GM19351 (cell line): ENCODE data around the gene ZNF410.
"Not testable (repeated sequence)": the region's sequence is repeated elsewhere in the genome, so short reads cannot be mapped to it uniquely, and the experiment has no call there.

Source experiments
- ATAC-seq: cut with Tn5 transposase; IDR thresholded peaks from one replicate; pipeline ENCODE4 v1.9.1; 2021; ENCODE audit warnings: mild to moderate bottlenecking, moderate library complexity; ENCODE audit not compliant: unreplicated experiment

ZNF410 gene

DNA sequence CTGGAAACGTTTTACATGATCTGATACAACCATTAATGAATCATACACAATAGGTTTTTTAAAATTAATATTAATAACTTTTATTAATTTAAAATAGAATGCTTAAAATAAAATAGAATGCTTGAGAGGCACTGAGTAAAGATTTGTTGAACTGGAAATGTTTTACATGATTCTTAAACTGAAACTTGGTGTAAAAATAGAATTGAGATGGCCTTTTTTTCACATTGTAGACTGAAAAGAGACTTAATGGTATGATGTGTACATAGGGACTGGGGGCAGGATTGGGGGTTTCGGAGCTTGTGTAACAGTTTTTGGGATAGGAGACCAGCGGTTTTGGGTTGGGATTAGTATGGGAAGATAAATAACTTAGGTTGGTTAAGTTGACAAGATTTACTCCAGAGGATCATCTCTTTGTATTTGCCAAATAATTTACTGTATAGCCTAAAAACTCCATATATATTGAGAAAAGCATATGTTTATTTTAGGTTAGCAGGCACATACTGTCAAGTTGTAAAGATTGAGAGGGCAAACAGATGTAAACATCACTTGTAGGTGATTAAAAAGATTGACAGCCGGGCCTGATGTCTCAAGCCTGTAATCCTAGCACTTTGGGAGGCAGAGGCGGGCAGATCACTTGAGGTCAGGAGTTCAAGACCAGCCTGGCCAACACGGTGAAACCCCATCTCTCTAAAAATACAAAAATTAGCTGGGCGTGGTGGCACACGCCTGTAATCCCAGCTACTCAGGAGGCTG lies 2.0 kb upstream of the ZNF410 start:
- ATAC-seq = no peak

DNA sequence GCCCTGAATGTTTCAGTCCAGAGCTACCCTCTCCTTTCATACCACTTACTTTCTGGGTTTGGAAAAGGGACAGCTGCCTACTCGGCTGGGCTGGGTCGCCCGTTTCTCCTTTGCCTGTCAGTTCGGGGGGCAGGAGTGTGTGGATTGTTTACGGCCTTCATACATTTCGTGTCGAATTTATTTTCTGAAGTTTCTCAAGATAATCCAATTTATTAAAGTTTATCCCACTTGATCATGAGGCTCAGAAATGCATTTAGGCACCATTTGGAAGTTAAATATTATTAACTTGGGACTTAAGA lies 608 bp downstream of the ZNF410 start:
- ATAC-seq = no peak

DNA sequence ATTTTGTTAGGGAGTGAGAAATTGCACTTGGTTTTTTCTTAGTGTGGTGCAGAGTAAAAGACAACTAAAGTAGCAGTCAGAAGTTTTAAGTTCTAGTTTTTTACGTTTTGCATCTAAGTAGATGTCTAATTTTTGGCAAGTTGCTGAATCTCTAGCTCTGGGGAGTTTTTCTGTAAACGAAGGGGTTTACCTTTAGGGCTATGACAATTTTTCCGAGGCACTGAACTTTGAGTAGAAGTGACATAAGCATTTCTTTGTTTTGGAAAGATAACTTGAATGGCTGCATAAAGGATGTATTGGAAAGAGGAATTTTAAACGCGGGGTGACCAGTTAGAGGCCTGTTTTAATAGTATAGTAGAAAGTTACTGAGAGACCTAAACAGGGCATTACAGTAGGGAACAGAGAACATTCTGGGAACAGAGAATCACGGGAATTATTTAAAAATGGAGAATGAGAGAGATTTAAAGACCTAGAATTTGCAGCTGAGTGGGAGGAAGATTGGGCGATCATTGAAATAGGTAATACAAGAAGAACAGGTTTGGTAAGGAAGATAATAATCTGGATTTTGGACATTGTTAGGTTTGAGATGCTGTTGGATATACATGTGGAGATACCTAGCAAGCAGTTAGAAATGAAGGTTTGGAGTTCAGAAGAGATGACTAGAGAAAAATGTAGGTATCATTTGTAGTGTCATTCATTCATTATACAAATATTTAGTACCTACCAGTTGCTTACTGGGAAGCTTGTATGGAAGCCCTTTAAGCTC lies 1.2 kb downstream of the ZNF410 start:
- ATAC-seq = no peak

DNA sequence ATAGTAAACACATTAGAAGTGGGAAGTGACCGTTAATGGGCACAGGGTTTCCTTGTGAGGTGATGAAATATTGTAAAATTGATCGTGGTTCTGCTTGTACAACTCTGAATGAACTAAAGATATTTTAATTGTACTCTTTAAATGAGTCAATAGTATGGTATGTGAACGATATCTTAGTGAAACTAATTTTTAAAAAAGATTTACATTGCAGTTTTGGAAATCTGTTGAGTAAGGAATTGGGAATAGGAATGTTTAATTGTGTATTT lies 1.7 kb downstream of the ZNF410 start:
- ATAC-seq = no peak

DNA sequence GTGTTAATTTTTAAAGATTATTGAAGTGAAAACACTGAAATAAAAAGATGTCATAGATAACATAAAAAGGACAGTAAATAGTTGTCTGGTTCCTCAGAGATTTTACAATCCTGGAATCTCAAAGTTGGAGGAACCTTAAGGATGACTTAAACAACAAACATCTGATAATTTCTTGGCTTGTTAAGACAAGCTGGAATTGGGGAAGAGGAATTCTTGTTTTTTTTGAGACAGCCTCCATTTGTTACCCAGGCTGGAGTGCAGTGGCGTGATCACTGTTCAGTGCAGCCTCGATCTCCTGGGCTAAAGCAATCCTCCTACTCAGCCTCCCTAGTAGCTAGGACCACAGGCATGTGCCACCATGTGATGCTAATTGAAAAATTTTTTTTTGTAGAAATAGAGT lies 2.3 kb downstream of the ZNF410 start:
- no peak for ATAC-seq

DNA sequence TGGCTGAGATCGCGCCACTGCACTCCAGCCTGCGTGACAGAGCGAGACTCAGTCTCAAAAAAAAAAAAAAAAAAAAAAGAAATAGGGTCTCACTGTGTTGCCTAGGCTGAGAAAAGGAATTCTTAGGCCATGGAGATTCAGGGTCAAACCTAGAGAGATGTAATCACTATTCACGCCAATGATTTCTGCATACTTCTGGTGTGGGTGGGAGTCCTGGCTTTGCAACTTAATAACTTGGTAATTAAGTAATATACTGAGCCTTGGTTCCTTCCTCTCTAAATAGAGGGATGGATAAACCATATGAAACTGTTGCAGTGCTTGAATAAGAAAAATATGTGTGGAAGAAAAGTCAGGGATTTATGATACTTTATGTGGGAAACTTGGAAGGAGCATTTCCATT lies 2.7 kb downstream of the ZNF410 start:
- no peak for ATAC-seq

DNA sequence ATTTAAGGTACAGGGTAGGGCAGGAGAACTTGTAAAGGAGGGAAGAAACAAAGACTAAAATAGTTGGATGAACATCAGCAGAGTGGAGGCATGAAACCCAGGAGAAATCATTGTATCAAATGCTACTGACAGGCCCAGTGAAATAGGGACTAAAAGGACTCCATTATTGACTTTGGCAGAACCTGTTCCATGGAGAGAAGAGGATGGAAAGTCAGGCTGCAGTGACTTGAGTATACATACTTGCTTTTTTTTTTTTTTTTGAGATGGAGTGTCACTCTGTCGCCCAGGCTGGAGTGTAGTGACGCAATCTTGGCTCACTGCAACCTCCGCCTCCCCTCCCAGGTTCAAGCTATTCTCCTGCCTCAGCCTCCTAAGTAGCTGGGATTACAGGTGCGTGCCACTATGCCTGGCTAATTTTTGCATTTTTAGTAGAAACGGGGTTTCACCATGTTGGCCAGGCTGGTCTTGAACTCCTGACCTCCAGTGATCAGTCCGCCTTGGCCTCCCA lies 7.6 kb downstream of the ZNF410 start:
- ATAC-seq = not testable (repeated sequence)

DNA sequence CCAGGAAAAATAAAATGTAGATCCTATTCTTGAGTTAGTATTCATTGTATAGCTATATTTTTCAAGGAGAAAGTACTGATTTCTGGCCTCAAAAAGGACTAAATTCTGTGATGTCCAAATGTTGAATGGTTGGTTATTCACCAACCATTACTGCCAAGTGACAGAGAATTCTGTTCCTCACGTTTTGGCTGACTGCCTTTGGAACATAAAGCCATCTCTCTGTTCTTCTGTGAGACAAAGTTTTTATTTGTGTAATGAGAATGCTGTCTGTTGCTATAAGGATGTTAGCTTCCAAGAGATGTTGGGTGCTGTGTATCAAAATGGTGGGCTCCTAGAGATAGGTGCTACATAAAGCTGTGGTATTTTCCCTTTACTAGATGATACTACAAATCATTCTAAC lies 9.3 kb downstream of the ZNF410 start:
- ATAC-seq = no peak

DNA sequence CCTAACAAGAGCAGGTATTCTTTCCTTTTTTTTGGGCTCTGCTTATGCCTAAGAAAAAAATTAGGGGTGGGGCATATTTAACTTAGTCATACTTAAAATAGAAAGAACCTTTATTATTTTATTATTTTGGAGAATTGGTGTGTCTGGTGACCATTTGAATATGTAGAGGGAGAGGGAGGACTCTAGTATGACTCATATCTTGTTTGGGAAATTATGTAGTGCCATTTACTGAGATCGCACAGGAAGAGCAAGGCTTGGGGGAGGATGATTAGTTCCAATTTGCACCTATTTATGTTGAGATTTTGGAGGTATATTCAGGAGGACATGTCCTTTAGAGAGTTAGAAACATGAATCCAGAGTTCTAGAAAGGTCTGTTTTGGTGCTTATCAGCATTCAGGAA lies 9.9 kb downstream of the ZNF410 start:
- no peak for ATAC-seq

DNA sequence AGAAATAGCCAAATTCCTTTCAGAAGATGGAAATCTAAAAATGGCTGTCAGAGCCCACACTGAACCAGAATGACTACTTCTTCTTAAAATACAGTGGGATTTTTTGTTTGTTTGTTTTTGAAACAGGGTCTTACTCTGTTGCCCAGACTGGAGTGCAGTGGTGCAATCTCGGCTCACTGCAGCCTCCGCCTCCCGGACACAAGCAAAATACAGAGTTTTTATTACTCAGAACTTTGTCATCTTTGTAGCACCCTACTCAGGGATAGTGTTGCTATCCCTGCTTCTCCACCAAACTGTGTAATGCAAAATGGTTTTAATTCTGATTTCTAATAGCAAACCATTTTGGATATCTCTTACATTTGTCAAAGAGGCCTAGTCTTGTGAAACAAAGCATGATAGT lies 16.4 kb downstream of the ZNF410 start:
- no peak for ATAC-seq

DNA sequence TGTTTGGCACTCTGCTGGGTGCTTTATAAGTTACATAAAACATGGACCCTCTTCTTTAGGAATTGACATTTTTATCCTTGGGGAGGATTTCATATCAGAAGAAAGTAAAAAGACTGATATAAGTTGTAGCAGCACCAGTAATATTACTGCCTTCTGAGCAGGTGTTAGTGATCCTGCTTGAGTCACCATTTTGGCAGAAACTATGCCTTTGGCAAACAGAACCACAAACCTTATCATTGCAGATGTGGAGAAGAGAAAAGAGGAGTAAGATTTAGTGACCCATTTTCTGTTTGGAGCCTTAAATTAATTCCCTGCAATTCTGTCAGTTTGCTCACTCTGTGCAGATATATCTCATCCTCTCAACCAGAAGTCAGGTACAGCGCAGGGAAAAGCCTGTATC lies 23.0 kb downstream of the ZNF410 start:
- no peak for ATAC-seq

DNA sequence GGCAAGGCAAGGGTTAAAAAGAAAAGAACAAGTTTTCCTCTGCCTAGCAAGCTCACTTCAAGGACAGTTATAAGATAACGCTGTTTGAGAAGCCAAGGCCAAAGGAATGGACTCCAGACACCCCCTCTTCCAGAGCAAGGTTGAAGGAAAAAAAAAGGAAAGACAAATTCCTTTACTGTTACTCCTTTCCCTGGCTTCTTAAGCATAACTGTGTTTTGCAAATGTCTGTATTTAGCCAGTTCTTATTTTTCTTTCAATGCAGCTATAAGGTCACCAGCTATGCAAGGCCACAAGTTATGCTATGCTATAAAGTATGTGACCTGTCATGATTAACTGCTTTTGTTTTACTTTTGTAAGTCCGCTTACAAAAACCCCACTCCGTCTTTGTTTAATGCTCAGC lies 26.6 kb downstream of the ZNF410 start:
- no peak for ATAC-seq

DNA sequence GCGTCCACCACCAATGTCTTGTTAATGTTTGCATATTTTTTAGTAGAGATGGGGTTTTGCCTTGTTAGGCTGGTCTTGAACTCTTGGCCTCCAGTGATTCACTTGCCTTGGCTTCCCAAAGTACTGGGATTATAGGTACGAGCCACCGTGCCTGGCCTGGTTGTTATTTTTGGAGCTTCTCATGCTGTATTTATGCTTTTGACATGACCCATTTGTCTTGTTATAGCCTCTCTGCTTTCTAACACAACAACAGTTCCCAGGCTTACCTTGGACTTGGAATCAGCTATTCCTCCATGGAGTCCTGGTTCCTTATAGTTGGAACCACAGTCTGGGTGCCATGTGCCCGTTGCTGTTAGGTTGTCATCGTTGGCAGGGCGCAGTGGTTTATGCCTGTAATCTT lies 29.7 kb downstream of the ZNF410 start:
- ATAC-seq = no peak

DNA sequence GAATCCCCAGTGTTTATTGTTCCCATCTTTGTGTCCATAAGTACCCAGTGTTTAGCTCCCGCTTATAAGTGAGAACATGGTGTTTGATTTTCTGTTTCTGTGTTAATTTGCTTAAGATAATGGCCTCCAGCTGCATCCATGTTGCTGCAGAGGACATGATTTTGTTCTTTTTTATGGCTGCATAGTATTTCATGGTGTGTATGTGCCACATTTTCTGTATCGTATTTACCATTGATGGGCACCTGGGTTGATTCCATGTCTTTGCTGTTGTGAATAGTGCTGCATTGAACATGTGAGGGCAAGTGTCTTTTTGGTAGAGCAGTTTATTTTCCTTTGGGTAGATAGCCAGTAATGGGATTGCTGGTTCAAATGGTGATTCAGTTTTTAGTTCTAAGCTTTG lies 32.8 kb downstream of the ZNF410 start:
- not testable (repeated sequence) for ATAC-seq

DNA sequence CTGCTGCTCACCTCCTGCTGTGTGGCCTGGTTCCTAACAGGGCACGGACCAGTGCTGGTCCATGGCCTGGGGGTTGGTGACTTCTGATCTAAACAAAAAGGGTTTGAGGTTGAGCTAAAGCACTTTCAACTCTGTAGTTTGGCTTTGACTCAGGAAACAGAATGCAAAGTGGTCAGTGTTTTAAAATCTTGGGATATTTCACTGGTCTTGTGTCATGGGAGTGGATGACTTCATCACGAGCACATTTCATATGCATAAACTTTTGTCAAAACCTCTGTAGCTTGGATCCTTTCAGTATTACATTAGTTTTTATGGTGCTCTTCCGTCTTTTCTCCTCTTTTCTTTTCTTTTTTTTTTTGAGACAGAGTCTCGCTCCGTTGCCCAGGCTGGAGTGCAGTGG lies 37.7 kb downstream of the ZNF410 start:
- no peak for ATAC-seq

DNA sequence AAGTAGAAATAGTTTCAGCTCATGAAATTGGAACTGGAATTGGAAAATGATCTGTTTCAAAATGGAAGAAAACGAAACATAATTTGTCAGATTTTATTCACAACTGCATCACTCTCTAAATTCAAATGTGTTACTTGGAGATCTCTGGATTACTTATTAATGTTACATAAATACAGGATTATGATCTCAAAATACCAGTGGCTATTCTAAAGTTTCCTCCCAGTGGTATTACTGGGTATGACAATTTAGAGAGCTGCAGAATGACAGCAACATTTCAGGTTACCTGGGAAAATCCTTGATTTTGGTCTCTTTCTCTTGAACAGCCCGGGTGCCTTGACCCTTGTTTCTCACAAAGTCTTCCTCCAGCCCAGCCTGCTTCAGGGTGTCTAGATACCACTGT lies 49.0 kb downstream of the ZNF410 start:
- no peak for ATAC-seq

DNA sequence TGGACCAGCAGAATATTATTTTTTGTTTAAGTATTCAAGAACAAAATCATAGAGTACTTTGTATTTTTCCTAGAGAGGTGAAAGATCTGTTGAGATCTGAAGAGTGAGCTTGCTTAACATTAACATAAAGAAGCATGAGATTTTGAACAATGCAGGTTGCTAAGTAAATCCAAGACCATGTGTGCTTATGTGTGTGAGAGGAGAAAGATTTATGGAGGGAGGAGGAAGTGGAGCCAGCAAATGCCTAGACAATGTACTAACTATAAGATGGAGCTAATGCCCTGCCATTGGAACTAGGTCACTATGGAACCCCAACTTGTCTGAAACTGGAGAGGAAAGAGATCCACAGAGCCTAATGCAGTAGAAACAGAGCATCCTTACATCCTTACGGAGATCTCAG lies 49.9 kb downstream of the ZNF410 start:
- ATAC-seq = no peak

DNA sequence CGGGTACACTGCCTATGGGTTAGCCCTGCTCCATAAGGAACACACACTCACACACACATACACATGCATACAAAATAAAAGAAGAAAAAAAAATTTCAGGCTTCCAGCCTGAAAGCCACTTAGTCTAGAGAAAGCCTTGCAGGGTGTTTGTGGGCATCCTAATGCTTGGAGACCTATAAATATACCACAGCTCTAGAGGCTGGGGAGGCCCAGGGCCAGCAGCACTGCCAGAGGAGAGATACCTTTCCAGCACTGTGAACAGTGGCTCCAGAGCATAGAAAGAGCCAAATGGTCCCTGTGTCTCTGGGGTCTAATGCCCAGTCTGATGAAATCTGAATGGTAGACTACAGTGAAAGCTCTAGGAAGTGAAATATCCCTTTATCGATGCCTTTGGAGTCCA lies 50.4 kb downstream of the ZNF410 start:
- no peak for ATAC-seq

DNA sequence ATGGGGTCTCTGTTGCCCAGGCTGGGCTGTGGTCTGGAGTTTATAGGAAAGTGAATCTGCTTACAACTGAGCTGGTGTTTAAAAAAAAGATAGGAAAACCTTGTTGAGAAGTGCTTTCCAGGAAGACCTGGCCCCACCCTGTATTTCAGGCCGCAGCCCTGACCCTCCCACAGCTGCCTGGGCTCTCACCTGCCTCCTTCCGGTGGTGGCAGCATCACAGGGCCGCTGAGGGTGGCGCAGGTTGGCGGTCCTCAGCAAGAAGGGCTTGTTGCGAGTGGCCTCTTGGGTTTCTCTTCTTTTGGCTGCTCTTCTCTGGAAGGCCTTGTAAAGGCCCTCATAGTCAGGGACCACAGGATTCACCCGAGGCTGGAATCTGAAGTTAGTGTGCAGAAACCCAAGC lies 55.5 kb downstream of the ZNF410 start:
- no peak for ATAC-seq

DNA sequence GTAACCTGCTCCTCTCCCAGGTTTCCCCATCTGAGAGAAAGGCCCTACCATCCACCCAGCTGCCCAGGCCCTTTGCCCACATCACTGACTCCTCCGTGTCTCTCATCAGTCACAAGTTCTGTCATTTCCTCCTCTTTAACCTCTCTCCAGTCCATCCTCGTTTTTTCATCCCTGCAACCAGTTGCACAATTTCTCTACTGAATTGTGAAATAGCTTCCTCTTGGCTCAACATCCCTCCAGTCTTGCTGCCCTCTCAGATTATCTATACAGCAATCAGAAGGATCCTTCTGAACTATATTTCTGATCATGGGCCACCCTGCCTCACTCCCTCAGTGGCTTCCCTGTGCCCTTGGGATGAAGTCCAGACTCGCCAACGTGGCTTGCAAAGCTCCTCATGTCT lies 56.4 kb downstream of the ZNF410 start:
- no peak for ATAC-seq

DNA sequence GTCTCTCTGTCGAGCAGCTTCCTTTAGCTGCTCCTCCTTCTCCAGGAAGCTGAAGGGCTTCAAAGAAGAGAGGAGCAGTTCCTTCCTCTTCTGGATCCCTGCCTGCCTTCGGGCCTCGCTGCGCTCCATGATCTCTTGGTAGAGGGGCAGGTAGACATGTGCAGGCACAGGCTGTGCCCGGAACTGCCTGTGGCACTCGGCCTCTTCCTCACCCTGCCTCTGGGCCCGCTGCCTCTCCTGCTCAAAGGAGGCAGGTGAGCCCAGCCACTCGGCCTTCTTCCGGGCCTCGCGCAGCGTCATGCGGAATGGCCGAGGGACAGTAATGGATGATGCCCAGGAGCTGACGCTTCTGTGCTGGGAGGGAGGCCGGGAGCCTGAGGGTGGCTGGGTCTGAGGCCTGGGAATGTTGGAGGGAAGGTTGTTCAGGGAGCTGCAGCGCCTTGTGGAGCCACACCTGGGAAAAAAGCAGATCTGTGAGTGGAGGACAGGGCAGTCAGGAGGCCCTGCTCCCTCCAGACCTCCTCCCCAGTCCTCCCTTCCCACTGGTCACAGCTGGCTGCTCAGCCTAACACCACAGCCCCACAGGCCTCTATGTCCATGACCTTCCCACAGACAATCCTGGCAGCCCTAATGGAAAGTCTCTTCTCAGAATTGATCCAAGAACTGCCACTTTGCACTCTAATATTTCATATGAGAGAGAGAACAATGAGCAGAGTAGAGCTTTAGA lies 57.9 kb downstream of the ZNF410 start:
- ATAC-seq = no peak

DNA sequence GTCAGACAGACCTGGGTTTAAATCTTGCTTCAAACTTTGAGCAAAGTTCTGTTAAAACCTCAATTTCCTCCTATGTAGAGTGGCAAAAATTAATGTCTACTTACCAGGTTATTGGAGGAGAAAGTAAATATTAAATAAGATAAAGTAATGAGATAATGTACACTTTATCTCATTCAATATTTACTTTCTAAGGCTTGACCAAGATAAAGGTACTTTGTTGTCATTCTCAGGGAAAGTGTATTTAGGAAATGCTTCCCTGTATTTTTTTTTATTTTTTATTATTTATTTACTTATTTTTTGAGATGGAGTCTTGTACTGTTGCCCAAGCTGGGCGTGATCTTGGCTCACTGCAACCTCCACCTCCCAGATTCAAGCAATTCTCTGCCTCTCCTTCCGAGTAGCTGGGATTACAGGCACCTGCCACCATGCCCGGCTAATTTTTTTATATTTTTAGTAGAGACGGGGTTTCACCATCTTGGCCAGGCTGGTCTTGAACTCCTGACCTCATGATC lies 58.6 kb downstream of the ZNF410 start:
- ATAC-seq = no peak
